Osteoblast (primary cell): ENCODE results near the gene POLL. TPM values are rescaled to one million over a fixed set of nuclear protein-coding genes. Genes with fewer than 3 reads are reported as not detected.

Experiments
- DNase-seq: peaks from one replicate; pipeline ENCODE4 v3.0.0; 2011; ENCODE audit warnings: low spot score, mixed read lengths; ENCODE audit not compliant: insufficient read length; ENCODE audit errors: missing footprints
- H2AFZ ChIP-seq: 2 replicates; pipeline ENCODE4 v1.6.0; 2011; ENCODE audit warnings: mild to moderate bottlenecking, low read length
- H3K27ac ChIP-seq: 2 replicates; pipeline ENCODE4 v1.5.1; 2011; ENCODE audit warnings: mild to moderate bottlenecking, low read depth, low read length, moderate library complexity
- H3K27me3 ChIP-seq: 2 replicates; pipeline ENCODE4 v1.6.0; 2012; ENCODE audit warnings: mild to moderate bottlenecking, control low read depth, inconsistent platforms, low read length, moderate library complexity; ENCODE audit not compliant: insufficient read depth
- H3K36me3 ChIP-seq: 2 replicates; pipeline ENCODE4 v1.5.1; 2011; ENCODE audit warnings: mild to moderate bottlenecking, low read length, control low read depth, moderate library complexity; ENCODE audit not compliant: insufficient read depth
- H3K4me1 ChIP-seq: 2 replicates; pipeline ENCODE4 v1.5.1; 2011; ENCODE audit warnings: mild to moderate bottlenecking, low read length, control low read depth, moderate library complexity; ENCODE audit not compliant: insufficient read depth
- H3K4me2 ChIP-seq: 2 replicates; pipeline ENCODE4 v1.6.0; 2011; ENCODE audit warnings: mild to moderate bottlenecking, low read length; ENCODE audit not compliant: insufficient read depth
- H3K4me3 ChIP-seq: fragments of 200-600 bp; sonication (generic); 3 replicates; pipeline ENCODE4 v1.5.1; 2012; ENCODE audit warnings: mild to moderate bottlenecking, low read length, inconsistent platforms; ENCODE audit not compliant: insufficient read depth
- H3K79me2 ChIP-seq: 2 replicates; pipeline ENCODE4 v1.6.0; 2012; ENCODE audit warnings: mild to moderate bottlenecking, low read length, control low read depth, inconsistent platforms; ENCODE audit not compliant: insufficient read depth
- H3K9me3 ChIP-seq: 2 replicates; pipeline ENCODE4 v1.5.1; 2011; ENCODE audit warnings: low read depth, low read length, control low read depth
- H4K20me1 ChIP-seq: 2 replicates; pipeline ENCODE4 v1.6.0; 2012; ENCODE audit warnings: mild to moderate bottlenecking, low read length, control low read depth; ENCODE audit not compliant: insufficient read depth
- CTCF ChIP-seq: IDR thresholded peaks from 2 replicates; pipeline ENCODE4 v1.5.1; 2011; ENCODE audit warnings: mild to moderate bottlenecking, low read depth, low read length, moderate library complexity; ENCODE audit errors: extremely low read depth
- total RNA-seq: library from RNA; depleted of rRNA; stranded (reverse); fragments of >200 nt; gene quantifications from 2 replicates; pipeline ENCODE4 v1.2.3, GENCODE V29; 2012

The POLL gene
- total RNA-seq, 1 donor, result 18.5 TPM

GRCh38 chr10:101573885-101574753 lies 13.9 kb downstream of the POLL start:
- Histone ChIP-seq H3K9me3 (peaks cover 2% of the 10 kb centered on the region), H4K20me1 (no peaks in the 10 kb centered on the region), H2AFZ (no peak overlapping the region), H3K79me2 (no peaks in the 10 kb centered on the region), H3K27me3 (peaks cover 6% of the 10 kb centered on the region), H3K36me3 (no peaks in the 10 kb centered on the region), H3K4me3 (no peak overlapping the region), H3K4me2 (no peak overlapping the region), H3K4me1 (peaks cover 9% of the 10 kb centered on the region), H3K27ac (no peak overlapping the region)
- no peak for TF ChIP-seq CTCF
- DNase-seq, result no peak

- Histone ChIP-seq H3K4me1 (peaks cover 9% of the 10 kb centered on the region), H3K4me3 (no peak overlapping the region), H3K9me3 (peaks cover 2% of the 10 kb centered on the region), H2AFZ (no peak overlapping the region), H3K4me2 (no peak overlapping the region), H3K27me3 (peaks cover 19% of the 10 kb centered on the region), H3K27ac (no peak overlapping the region), H3K79me2 (no peaks in the 10 kb centered on the region), H4K20me1 (no peaks in the 10 kb centered on the region), H3K36me3 (no peaks in the 10 kb centered on the region)
- TF ChIP-seq CTCF, result no peak
- no peak for DNase-seq
Observed at GRCh38 chr10:101572785-101573184, 15.3 kb downstream of the POLL start.

- Histone ChIP-seq H4K20me1 (no peaks in the 10 kb centered on the region), H3K27ac (no peak overlapping the region), H3K9me3 (peaks cover 2% of the 10 kb centered on the region), H2AFZ (no peak overlapping the region), H3K4me1 (peaks cover 9% of the 10 kb centered on the region), H3K27me3 (peaks cover 25% of the 10 kb centered on the region), H3K4me3 (no peak overlapping the region), H3K79me2 (no peaks in the 10 kb centered on the region), H3K4me2 (no peak overlapping the region), H3K36me3 (no peaks in the 10 kb centered on the region)
- no peak for TF ChIP-seq CTCF
- DNase-seq, result no peak
Observed at GRCh38 chr10:101572126-101572525, 15.9 kb downstream of the POLL start.

- H2AFZ ChIP-seq, result no peak overlapping the region
- H3K4me3 ChIP-seq, result no peak overlapping the region
- no peak for DNase-seq
- peaks cover 2% of the 10 kb centered on the region for H3K9me3 ChIP-seq
- TF ChIP-seq CTCF, result no peak
- H3K4me2 ChIP-seq, result no peak overlapping the region
- no peaks in the 10 kb centered on the region for H4K20me1 ChIP-seq
- H3K4me1 ChIP-seq, result peaks cover 9% of the 10 kb centered on the region
- H3K79me2 ChIP-seq, result no peaks in the 10 kb centered on the region
- H3K36me3 ChIP-seq, result no peaks in the 10 kb centered on the region
- H3K27ac ChIP-seq, result no peak overlapping the region
- peaks cover 32% of the 10 kb centered on the region for H3K27me3 ChIP-seq
Observed at GRCh38 chr10:101571271-101571925, 16.7 kb downstream of the POLL start.
